Diencephalon (tissue), 1 donor: Measurements from ENCODE around the gene MAMDC2. TPM values are rescaled to one million over a fixed set of nuclear protein-coding genes. Genes with fewer than 3 reads are reported as not detected.

Experiments used
- small RNA-seq: library from RNA; depleted of rRNA; stranded (forward); fragments of <200 nt; gene quantifications from one replicate; pipeline ENCODE3, GENCODE V24; 2014
- total RNA-seq: library from RNA; depleted of rRNA; stranded (reverse); fragments of >200 nt; gene quantifications from one replicate; pipeline ENCODE4 v1.2.3, GENCODE V29; 2014

MAMDC2 gene, protein sequence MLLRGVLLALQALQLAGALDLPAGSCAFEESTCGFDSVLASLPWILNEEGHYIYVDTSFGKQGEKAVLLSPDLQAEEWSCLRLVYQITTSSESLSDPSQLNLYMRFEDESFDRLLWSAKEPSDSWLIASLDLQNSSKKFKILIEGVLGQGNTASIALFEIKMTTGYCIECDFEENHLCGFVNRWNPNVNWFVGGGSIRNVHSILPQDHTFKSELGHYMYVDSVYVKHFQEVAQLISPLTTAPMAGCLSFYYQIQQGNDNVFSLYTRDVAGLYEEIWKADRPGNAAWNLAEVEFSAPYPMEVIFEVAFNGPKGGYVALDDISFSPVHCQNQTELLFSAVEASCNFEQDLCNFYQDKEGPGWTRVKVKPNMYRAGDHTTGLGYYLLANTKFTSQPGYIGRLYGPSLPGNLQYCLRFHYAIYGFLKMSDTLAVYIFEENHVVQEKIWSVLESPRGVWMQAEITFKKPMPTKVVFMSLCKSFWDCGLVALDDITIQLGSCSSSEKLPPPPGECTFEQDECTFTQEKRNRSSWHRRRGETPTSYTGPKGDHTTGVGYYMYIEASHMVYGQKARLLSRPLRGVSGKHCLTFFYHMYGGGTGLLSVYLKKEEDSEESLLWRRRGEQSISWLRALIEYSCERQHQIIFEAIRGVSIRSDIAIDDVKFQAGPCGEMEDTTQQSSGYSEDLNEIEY
- total RNA-seq = 2.5 TPM

DNA sequence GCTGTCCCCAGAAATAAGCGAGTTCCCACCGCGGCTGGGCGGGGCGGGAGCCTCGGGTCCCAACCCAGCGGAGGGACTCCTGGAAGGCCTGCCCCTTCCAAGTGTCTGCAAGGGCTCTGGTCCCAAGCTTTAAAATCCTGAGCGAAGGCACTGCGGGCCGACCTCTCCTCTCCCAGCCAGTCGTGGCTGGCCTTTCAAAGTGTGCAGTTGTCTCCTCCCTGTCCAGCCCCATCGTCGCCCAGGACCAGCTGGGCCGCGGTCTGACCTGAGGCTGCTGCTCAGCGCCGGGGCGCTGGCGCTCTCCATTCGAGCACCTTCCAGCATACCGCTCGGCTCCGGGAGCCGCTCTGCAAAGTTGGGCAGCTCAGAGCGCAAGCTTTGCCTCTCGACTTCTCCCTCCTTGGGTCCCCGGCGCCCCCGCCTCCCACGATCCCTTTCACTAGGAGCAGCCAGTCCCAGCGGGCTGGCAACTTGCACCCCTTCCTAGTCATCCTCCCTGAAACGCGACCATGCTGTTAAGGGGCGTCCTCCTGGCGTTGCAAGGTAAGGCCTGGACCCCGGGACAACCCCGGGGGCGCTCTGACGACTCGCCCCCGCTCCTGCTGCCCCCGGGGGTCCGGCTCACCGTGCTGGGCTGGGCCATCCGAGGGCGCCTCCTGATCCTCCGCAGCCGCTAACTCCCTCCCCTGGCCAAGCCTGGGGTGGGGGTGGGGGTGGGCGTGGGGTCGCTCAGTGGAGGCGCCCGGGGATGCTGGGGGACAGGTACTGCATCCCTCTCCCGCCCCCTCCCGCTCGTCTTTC, at the start of gene MAMDC2:
Gene MAMDC2, plus strand, starts transcription at position 160 of the 801 bp plus-strand sequence. Its CDS starts 350 bp downstream, at position 510.

GRCh38 chr9:70258692-70259511, 215.3 kb downstream of the MAMDC2 start, which contains the start of gene SMC5:
Gene SMC5, plus strand, starts transcription at chr9:70258978. Its CDS starts 101 bp downstream, at chr9:70259079.

Small RNAs within 50 kb of the gene (small RNA-seq; reads per million reads assigned to genes)
- 2.5 reads per million, percentile 88 among the genes with 10 or more reads in this experiment for gene RNU2-5P

Other genes with a start within 250 kb of the MAMDC2 start
- gene CFAP95, start 223.0 kb upstream of the MAMDC2 start, total RNA-seq = 3.2 TPM
- 31.6 TPM for gene SMC5, start 215.1 kb downstream of the MAMDC2 start, total RNA-seq